ENCODE measurements around the gene MBP. TPM values are rescaled to one million over a fixed set of nuclear protein-coding genes. Genes with fewer than 3 reads are reported as not detected.

The MBP gene
- total RNA-seq, 1 donor from 2014 or later: 14.1 TPM

DNA sequence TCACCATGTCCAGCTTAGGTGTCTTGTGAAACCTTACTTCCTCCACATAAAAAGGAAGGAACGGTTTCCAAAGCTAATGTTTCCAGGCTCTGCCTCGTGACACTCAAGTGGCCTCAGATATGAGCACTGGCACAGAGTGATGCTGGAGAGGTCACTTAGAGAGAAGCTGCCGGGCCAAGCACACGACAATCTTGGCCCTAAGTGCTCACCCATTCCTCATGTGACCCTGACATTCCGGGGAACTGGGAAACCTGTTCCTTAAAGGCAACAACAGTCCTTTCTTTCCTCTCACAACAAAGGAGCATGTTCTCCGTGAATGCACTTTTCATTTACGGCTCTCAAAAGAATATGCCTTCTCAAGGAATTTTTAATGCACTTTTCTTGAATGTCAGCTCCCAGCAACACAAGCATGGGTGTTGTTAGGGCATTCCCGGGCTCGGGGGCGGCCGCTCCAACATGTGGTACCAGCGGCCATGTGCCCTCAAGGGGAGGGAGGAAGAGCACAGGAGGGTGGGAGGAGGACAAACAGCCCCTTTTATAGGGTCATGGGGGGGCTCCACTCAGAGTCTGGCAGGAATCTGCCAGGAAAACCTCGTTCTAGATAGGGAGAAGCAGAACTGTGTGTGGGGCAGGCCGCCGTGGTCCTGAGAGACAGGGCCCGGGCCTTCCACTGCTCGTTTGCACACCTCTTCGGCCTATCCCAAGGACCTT, 118.6 kb downstream of the MBP start:
- no peak for DNase-seq (ENCODE audit: extremely low read depth, low read depth, low spot score)

DNA sequence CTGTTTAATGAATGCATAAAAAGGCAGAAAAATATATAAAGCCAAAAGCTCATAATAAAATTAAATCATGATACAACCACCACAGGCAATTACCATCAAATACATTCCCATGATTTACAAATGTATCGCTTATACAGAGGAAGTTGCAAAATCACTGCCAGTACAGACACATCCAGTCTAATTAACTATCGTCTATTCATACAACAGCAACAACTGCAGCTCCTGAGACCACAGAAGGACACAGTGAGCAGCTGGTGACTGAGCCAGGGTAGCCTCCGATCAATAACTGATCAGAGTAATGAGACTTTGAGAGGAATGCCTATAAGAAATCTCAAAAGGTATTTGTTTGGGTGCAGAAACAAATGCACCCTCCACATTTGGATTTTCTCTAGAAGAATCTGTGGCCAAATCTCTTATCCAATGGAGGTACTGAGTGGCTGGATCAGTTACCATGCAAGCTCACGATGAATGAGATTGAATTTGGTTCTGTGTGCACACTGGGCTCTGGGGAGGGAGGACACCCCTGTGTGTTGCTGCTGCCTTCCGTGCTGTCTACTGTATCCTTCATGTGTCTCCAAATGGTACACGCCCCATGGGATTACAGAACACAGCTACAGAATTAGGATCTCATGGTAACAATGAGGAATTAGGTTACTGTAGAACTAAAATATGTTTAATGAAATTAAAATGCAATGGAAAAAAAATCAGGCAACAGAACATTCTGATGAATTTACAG, 119.6 kb downstream of the MBP start:
- DNase-seq (ENCODE audit: extremely low read depth, low read depth, low spot score): no peak

DNA sequence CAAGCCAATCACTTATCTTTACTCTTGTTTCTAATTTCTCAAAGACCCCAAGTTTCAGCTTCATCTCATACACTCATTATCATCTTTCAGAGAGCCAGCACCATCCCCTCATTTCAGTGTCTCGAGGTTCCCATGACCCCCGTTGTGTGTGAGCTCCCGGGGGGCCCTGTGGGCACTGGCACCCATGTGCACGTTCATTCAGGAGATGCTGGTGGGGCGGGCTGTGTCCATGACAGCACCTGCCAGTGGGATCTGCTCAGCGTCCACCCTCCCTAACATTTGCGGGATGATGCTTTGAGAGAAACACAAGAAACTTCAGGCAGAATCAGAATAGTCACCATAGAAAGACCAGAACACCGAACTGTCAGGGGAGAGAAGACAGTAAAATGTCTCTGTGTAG, 120.5 kb downstream of the MBP start:
- DNase-seq (ENCODE audit: extremely low read depth, low read depth, low spot score): no peak

DNA sequence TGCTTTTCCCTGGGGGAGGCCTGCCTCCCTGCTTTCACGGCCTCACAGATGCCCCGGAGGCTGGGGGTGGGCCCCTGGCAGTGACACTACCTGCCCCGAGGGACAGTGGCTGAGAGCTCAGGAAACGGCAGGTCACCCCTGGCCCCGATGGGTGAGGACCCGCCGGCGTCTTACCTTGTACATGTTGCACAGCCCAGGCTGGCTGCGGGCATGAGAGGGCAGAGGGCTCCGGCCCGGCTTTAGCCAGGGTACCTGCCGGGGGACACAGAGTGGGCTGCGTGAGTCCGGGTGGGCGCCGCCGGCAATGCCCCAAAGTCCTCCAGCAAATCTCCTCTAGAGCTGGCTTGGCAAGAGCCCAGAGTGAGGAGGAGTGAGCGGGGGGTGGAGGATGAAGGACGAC, 122.9 kb downstream of the MBP start:
- no peak for DNase-seq (ENCODE audit: extremely low read depth, low read depth, low spot score)

DNA sequence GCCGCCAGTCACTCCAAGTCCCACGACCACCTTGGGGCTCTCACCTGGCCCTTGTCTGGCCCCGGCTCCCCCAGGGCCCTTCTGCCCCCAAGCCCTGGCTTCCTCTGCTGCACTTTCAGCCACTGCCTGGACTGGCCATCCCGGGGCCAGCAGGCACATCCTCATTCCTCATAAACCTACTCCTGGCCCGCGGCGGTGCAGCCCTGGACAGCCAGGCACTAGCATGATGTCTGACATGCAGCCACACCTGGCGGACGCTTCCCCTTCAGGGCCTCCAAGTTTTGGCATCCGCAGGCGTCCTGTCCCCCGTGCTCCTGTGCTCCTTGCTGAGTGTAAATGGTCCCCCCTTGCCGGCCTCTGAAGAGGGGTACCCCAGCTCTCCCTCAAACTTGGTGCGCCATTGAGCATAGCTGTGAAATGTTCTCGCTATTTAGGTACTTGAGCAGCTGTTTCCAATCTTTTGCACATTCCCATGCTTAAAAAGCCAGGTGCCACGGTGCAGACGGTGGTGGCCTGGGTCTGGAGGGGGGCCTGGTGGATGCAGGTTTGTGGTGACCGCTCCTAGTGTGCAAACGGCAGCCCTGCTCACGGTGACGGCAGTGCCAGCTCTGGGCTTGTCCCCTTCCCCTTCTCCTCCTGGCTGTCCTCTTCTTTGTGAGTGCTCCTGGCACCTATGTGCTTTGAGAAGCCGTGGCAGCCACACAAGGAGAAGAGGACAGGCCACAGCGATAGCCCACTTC, 123.8 kb downstream of the MBP start:
- DNase-seq (ENCODE audit: extremely low read depth, low read depth, low spot score): no peak

DNA sequence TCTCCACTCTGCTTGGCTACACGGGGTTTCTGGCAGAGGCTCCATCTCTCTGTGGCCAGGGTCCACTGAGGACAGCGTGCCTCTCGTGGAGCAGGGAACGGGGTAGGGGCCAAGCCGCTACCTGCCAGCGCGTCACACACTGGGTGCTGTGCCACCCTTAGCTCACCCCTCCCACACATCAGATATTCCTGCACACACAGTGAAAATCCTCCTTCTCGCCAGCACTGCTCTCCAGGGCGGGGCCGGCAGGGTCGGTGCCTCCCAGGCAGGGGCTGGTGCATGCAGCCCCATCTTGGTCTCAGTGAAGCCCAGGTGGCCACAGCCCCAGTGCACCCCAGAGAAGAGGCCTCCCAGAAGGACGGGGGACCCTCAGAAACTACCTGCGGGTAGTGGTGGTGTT, 124.6 kb downstream of the MBP start:
- DNase-seq (ENCODE audit: extremely low read depth, low read depth, low spot score): no peak

DNA sequence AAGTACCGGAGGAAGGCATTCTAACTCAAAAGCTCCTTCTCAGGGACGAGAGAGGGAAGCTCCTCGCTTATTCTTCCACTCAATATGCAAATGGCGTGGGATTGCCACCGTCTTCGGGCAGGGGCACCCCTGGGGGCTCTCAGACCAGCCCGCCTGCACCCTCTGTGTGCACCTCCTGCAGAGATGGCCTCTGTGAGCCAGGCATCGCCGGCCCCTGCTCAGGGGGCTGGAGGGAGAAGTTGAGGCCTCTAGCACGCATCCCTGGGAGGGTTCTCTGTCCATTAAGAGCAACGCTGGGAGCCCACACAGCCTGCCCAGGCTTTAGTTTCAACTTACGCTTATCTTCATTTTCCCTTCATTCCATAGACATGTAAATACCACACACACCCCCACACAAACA, 125.3 kb downstream of the MBP start:
- no peak for DNase-seq (ENCODE audit: extremely low read depth, low read depth, low spot score)

DNA sequence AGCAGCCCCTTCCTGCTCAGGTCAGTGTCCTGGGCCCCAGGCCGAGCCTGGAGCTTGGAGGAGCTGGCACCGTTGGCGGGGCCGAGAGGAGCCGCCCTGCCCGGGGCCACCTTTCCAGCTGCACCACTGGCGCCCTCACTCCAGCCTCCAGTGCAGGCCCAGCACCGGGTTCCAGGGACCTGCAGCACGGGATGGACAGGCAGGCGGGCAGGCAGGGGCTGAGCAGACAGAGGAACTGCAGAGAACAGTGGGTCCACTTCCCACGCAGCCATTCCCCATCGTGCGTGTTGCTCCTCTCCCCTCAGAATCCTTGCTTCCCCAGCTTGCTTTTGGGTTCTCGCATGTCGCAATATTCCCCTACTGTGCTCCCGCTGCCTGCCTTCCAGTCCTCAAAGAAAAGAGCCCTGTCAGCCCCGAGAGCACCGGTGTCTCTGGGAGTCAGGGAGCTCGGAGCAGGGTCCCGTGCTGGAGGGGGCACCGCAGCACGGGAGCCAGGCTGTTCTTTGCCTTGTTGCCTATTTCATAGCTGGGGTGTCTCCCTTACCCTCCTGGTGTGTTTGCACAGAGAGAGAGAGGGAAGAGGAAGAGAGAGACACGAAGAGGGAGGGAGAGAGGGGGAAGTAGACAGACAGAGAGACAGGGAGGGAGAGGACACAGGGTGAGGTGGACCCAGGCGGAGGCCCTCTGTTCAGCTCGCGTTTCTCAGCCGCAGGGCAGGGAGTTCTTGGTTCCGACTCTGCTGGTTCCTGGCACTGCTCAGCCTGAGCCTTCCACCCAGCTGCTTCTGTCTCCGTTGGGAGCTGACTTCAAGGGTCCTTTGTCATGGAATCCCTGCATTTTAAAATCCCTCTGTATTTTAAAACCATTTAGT, 126.0 kb downstream of the MBP start:
- no peak for DNase-seq (ENCODE audit: extremely low read depth, low read depth, low spot score)

DNA sequence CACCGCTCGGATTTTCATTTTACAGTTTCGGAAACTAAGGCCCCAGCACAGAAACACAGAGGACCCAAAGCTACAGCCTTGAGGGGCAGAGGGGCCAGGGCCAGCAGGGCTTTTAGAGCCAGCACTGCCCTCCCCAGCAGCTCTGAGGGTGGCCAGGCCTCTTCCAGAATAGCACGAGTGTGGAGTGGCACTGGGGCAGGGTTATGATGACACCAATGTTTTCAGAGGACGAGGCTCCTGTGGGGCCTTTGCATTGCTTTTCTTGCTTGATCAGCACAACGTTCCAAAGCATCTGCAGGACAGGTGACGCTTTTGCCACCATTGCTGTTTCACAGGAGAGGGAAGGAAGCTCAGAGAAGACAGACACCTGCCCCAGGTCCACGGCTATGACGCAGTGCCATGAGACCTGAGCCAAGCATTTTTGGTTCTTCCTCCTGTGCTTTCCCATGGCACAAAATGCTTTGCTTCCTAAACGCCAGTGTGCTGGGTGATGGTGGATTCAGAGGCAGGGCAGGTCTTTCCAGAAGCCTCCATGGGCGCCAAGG, 126.9 kb downstream of the MBP start:
- DNase-seq (ENCODE audit: extremely low read depth, low read depth, low spot score): no peak

DNA sequence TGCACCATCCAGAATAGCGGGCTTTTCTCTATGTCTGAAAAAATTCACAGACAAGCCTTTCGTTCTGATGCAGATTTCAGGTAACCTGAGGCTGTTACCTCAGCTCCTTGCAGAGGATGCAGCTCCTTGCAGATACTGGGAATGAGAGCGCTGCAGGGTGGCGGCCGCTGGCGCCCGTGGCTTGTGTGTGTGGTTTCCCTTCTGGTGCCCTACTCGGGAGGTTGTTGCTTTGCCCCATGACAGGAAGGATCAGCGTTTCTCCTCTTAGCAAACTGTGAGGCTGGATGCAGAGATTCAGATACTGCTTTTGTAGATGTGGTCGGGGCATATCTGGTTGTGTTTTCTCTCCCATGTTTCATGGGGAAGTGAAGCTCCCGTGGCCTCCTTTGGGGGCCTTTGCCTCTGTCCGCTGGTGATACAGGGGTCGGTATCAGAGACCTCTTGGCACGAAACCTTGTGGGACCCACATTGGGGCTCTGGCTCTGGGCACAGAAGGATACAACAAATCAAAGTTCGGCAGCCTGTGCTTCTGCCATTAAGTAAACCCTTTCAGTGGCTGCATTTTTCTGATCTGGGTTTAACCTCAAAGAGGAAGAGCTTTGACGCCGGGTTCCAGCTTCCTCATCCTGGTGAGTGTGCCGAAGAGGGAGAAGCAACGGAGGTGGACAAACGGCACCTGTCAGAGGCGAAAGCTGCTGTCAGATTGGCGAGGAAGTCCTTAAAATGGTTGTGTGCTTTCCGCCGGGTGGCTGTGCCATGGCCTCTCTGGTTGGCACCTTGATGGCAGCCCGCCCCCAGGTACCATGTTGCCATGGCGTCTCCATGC, 127.8 kb downstream of the MBP start:
- DNase-seq (ENCODE audit: extremely low read depth, low read depth, low spot score): no peak

DNA sequence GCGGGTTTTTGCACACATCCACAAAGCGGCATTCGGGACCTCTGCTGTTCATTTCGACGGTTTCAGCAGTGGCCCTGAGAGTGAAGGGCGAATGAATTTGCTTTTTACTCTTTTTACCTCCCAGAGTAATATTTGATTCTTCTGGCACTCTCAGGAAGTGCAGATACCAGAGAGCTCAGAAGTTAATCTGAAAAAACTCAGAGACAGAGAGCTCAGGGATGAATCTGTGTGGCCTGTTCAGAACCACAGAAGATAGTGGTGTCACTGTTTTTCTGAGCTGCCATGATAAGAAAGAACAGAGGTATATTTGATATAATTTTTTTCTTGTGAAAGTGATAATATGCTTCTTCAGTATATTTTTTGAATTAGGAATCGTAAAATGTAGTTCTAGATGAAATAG, 129.3 kb downstream of the MBP start:
- DNase-seq (ENCODE audit: extremely low read depth, low read depth, low spot score): no peak

DNA sequence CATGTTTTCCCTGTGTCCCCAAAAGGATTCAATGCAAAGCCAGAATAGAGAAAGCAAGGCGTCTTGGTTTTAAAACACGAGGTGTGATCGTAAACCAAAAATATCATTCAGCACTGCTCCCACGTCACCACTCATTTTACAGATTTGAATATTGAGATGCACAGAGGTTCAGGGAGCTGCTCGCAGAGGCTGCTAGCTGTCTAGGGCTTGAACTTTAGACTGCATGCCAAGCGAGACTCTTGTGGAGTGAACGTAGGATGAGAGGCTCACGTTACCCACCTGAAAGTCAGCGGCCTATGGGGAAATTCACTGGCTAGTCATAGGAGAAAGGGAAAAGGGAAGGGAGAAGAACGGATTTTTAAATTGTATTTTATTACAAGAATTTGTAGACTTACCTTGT, 130.1 kb downstream of the MBP start:
- DNase-seq (ENCODE audit: extremely low read depth, low read depth, low spot score): no peak

DNA sequence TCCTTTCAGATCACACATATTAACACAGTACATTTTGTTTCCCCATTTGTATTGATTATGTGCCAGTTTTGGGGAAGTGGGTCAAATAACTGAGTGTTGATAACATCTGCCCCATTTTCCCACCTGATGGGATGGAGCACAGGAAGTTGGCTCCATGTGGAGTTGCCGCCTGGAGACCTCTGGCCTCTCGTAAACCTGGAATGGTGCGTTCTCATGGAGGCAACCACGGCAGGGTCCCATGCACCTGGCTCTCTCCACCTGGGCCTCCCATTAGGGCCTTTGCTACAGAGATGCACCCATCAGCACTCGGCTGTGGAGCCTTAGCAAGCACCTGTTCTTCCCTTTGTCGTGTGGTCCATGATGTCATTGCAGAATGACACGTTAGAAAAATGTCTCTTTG, 130.6 kb downstream of the MBP start:
- no peak for DNase-seq (ENCODE audit: extremely low read depth, low read depth, low spot score)

DNA sequence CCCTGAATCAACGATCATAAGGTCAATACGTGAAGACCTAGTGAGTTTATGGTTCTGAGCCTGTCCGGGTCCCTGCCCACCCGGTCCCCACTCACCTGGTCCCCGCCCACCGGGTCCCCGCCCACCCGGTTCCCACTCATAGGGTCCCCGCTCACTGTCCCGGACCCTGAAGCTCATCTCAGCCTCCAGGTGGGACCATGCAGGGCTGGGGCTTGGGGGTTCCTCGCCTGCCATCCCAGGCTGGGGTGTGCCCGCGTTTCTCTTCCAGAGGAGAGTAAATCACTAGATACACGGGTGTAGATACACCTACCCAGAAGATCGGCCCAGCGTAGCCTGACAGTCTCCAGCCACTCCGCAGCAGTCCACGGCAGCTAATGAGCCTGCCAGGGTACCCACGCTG, 131.5 kb downstream of the MBP start:
- DNase-seq (ENCODE audit: extremely low read depth, low read depth, low spot score): no peak

DNA sequence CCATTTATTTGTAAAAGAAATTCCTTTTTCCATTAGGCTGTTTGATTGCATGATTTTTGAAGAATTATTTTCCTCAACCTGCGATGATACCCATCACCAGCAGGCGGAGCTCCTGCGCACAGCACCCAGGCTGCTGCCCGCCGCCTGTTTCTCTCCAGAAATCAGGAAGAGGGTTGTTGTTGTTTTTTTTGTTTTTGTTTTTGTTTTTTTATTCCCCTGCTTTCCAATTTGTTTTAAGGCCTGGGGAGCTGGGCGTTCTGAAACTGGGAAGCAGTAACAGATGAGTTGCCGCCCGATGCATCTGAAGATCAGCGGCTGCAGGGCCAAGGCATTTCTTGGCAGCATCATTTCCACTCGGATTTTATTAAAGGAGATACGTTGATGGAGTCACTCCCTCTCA, 132.1 kb downstream of the MBP start:
- peak; percentile 7 for DNase-seq (ENCODE audit: extremely low read depth, low read depth, low spot score)

DNA sequence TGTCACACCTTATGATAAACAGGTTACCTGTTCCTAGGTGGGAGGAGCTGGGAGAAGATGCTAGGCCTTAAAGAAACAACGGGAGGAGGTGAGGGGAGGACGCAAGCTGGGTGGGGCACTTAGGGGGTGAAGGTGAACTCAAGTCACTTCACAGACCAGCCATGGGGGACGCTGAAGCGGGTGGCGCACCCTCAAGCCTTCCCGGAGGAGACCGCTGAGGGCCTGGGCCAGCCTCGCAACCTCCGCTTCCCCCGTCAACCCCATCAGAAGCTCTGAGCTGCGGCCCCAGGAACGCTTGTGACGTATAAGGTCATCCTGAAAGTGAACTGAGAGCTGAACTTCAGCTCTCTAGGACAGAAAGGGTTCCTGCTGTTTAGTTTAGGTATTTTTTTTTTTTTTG, 133.5 kb downstream of the MBP start:
- no peak for DNase-seq (ENCODE audit: extremely low read depth, low read depth, low spot score)

DNA sequence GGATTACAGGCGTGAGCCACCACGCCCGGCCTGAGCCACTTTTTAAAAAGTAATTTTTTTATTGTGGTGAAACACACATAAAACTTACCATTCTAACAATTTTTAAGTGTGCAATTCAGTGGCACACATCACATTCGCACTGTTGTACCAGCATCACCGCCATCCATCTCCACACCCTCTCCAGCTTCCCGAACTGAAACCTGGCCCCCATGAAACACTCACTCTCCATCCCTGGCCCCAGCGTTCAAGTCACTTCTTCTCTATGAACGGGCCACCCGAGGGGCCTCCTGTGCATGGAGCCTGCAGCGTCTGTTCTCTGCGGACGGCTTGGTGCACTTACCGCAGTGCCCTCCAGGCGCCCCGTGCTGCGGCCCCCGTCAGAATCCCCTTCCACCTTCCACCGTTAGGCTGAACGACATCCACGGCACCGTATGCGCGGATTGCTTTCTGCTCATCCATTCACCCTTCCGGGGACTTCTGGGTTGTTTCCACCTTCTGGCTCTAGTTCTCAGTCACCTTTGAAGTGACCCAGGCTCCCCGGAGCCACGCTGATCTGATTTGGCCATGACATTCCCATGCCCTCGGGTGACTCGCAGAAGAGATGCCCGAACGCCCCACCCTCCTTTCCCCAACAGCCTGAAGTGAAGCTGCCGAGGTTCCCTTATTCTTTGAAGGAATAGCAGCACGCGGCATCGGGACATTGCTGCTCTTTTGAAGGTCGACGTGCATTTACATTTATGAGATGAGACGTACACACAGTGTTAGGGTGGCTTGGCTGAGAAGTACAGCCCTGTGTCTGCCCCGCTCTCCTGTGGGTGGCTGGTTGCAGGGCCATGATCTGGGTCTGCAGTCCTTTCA, 134.4 kb downstream of the MBP start:
- DNase-seq (ENCODE audit: extremely low read depth, low read depth, low spot score): no peak

DNA sequence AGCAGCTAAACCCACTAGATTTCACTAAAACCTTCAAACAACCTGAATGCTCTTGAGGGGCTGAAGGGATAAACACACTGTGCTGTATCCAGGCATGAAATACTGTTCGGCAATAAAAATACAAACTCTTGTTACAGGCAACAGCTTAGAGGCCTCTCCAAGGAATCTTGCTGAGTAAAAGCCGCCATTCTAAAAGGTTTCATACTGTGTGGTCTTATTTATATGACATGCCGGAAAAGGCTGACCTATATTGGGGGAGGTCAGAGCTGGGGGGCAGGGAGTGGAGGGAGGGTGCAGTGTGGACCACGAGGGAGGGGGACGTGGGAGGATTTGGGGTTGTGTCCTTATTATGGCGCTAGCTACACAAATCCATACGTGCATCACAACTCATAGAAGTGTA, 136.2 kb downstream of the MBP start:
- DNase-seq (ENCODE audit: extremely low read depth, low read depth, low spot score): no peak

DNA sequence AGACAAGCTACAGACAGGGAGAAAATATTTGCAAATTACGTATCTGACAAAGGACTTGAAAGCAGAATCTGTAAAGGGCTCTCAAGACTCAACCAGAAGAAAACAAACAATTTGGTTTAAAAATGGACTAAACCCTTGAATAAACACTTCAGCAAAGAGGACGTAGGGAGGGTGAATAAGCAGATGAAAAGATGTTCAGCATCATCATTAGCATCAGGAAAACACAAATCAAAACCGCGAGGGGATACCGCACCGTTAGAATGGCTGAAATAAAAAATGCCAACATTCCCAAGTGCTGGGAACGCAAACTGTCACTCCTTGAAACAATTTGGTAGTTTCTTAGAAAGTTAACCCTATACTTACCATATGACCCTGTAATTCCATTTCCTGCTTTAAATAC, 136.7 kb downstream of the MBP start:
- DNase-seq (ENCODE audit: extremely low read depth, low read depth, low spot score): no peak
